Measurements from ENCODE around the gene ATG101.

DNA sequence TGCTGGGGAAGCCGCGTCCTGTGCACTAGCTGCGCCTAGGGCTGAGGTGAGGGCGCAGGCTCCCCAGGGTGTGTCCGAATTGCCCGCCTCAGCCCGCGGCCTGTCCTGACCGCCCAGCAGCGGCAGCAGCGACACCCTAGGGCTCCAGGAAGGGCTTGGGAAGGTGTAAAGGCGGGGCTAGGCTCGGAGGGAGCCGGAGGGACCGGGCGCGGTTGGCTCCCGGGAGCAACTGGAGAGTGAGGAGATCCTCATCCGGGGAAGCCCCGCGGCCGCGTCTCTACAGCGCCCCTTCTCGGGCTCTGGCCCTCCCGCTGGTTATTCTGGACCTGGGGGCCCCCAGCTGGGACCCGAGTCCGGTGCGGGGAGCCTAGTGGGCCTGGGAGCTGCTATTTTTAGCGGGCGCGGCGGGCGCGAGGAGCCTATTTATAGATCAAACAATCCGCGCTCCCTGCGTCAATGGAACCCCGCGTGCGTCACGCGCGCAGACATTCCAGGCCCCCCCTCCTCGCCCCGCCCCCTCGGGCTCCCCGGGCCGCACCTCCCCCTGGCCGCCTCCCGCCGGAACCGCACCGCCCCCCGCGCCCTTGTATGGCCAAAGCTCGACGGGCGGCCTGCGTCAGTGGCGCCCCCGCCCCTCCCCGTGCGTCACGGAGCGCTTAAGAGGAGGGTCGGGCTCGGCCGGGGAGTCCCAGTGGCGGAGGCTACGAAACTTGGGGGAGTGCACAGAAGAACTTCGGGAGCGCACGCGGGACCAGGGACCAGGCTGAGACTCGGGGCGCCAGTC, 18.8 kb upstream of the ATG101 start, which contains the start of gene NR4A1:
- TF ChIP-seq, protein P1, sequence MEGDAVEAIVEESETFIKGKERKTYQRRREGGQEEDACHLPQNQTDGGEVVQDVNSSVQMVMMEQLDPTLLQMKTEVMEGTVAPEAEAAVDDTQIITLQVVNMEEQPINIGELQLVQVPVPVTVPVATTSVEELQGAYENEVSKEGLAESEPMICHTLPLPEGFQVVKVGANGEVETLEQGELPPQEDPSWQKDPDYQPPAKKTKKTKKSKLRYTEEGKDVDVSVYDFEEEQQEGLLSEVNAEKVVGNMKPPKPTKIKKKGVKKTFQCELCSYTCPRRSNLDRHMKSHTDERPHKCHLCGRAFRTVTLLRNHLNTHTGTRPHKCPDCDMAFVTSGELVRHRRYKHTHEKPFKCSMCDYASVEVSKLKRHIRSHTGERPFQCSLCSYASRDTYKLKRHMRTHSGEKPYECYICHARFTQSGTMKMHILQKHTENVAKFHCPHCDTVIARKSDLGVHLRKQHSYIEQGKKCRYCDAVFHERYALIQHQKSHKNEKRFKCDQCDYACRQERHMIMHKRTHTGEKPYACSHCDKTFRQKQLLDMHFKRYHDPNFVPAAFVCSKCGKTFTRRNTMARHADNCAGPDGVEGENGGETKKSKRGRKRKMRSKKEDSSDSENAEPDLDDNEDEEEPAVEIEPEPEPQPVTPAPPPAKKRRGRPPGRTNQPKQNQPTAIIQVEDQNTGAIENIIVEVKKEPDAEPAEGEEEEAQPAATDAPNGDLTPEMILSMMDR (conservative IDR thresholded peaks at IDR 0.05; ENCODE audit: low read length) = no peak; the same call in 1 of the 2 replicates
- TF ChIP-seq EZH2phosphoT487 (IDR thresholded peaks at IDR 0.05; ENCODE audit: borderline replicate concordance) = no peak

Data from Loucy (cell line).